Activated CD4-positive, CD25-positive, alpha-beta regulatory T cell (primary cell): ENCODE results near the gene RUNX2.

Experiments used
- DNase-seq, 4 experiments: peaks; one replicate each; lab custom pipeline; 2025; lab: John Stamatoyannopoulos, UW

Gene RUNX2

DNA sequence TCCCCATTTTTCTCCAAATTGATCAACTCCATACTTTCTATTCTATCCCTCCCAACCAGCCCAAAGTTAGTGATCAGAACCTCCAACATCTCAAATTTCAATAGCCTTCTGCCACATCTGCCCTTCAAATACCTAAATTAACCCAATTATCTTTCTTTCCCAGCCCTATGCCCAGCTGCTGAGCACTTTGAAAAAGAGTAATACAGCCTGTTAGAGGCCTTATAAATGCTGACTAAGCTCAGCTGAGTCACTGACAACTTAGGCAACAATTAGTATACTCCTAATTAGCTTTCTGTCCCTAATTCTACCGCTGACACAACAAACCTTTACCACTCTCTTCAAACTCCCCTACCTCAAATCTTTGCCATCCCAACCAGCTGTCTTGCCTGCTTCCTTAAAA lies 23.5 kb downstream of the RUNX2 start:
- no peak for DNase-seq

DNA sequence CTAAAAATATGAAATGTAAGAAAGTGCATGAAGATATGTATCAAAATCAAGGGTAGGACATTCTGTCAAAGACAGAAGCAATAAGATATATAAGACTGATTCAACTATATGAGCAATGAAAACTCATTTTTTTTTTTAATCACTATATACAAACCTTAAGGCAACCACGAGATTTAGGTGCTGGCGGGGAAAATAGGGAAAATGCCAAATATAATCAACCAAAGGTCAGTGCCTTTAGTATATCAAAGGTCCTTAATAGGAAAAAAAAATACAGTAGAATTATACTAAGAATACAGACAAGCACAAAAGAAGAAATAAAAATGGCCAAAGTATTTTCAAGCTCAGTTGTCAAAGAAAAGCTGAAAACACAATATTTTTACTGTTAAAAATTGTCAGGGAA lies 25.5 kb downstream of the RUNX2 start:
- DNase-seq = no peak

- DNase-seq = no peak
Observed at GRCh38 chr6:45364466-45364865, 36.3 kb downstream of the RUNX2 start.

GRCh38 chr6:45365036-45365435 lies 36.9 kb downstream of the RUNX2 start:
- DNase-seq = no peak

GRCh38 chr6:45366534-45366933 lies 38.4 kb downstream of the RUNX2 start:
- DNase-seq = no peak

- no peak for DNase-seq
Observed at GRCh38 chr6:45367999-45368398, 39.9 kb downstream of the RUNX2 start.

DNA sequence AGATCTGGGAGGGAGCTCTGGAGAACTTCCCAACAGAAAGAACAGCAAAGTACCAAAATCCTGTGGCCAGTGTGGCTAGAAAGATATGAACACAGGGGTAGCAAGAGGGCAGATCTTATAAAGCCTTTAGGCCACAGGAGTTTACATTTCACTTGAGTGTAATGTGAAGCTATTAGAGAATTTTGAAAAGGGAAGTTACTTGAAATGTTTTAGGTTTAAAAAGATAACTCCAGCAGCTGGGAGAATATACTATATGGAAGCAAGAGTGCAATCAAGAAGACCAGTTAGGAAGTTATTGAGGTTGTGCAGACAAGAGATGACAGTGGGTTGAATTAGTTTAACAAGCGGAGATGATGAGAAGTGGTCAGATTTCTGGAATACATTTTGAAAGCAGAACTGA lies 41.7 kb downstream of the RUNX2 start:
- no peak for DNase-seq

- no peak for DNase-seq
Observed at GRCh38 chr6:45371924-45372573, 43.9 kb downstream of the RUNX2 start.

- no peak for DNase-seq
Observed at GRCh38 chr6:45375449-45375848, 47.3 kb downstream of the RUNX2 start.

- no peak for DNase-seq
Observed at GRCh38 chr6:45376310-45377042, 48.3 kb downstream of the RUNX2 start.

- no peak for DNase-seq
Observed at GRCh38 chr6:45377043-45377553, 49.0 kb downstream of the RUNX2 start.

- peak; percentile 78 to 87 (median 84) for DNase-seq
Observed at GRCh38 chr6:45377554-45378333, 49.6 kb downstream of the RUNX2 start, which contains the start of gene SUPT3H. TSS of gene SUPT3H (minus strand) at chr6:45377934.

DNA sequence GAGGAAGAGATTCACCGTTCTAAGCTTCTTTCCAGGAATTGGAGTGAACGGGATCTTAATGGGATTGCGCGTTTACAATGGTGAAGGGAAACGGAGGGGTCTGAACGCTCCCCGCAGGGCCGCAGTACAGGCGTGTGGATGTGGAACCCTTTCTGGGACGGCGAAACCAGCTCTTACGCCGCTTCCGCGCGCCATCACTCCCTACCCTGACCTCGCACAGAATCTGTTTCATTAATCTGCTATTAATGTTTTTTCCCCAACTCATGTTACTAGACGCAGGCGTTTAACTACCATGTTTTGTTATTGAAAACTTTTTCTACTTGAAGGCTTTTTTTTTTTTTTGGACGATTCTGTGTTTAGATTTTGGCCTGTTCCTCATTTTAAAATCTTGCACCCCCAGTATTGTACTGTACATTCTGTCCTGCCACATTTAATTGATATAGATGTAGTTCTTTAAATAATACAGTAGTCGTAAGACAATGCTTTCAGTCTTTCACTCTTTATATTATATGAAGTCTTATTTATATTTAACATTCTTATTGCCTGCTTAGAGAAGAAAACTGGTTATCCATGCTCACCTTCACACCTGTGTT lies 50.3 kb downstream of the RUNX2 start:
- peak in 1 of 4 experiments; percentile 30 for DNase-seq

GRCh38 chr6:45382391-45382790 lies 54.3 kb downstream of the RUNX2 start:
- no peak for DNase-seq

DNA sequence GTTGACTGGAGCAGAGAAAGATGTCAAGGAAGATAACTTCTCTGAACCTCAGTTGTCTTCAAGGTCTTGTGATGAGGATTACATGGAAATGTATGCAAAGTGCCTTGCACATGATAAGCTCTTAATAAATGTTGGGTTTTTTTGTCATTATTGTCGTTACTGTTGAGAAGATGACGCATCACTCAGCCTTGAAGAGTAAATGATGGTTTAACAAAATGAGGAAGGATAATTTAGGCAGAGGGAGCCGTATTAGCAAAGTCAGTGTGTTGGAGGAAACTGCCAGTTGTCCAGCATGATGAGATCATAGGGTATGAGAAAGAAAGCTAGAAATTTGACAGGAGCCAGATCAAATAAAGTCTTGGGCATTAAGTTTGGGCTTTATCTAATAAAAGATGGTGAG lies 58.4 kb downstream of the RUNX2 start:
- no peak for DNase-seq

GRCh38 chr6:45387236-45387635 lies 59.1 kb downstream of the RUNX2 start:
- DNase-seq = no peak

DNA sequence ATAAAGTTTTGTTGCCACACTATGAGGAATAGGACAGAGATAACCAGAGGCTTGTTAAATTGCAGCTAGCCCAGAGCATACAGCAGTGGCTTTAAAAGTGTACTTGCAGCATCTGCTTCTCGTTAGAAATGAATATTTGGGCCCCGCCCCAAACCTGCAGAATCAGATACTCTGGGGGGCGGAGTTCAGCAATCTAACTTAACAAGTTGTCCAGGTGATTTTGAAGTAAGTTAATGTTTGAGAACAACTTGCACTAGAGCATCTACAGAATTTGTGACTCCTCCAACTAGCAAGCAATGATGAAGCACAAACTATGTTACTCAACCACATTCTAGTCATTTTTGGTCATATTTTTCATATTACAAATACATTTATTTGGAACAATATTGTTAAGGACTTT lies 60.2 kb downstream of the RUNX2 start:
- no peak for DNase-seq

DNA sequence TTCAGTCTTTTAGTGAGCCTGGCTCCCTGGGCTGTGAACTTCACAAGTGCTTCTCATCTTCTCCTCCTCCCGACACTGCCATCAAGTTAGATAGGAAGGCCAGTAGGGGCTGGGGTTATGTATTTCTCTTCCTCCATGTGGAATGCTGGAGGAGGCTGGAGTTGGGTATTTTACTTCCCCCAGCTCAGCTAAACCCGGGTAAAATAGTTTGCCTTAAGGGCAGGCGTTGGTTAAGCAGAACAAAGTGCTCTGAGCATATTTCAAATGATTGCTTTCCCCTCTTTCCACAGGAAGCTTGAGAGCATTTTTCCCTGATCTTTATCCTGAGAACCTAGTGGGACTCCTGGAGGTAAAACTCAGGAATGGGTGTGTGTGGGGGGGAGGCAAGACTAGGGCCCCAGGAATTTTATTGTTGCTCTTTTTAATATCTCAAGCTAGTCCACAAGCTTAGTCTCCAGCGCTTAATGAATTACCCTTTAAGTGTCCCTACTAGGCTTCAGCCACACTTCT lies 66.5 kb downstream of the RUNX2 start:
- no peak for DNase-seq

GRCh38 chr6:45398075-45398813 lies 70.1 kb downstream of the RUNX2 start:
- no peak for DNase-seq

- DNase-seq = no peak
Observed at GRCh38 chr6:45400021-45400420, 71.9 kb downstream of the RUNX2 start.

DNA sequence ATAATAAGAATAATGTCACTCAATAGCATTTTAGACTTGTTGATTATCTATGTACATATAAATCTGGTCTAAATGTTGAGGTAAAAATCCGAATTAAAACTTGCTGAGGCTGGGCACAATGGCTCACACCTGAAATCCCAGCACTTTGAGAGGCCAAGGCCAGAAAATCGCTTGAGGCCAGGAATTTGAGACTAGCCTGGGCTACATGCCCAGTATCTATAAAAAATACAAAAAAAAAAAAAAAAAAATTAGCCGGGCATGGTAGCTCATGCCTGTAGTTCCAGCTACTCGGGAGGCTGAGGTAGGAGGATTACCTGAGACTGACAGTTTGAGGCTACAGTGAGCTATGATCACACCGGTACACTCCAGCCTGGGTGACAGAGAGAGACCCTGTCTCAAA lies 83.8 kb downstream of the RUNX2 start:
- DNase-seq = no peak
